ENCODE results near the gene GALE. TPM values are rescaled to one million over a fixed set of nuclear protein-coding genes. Genes with fewer than 3 reads are reported as not detected.

Gene GALE
- total RNA-seq, 2 donors from 2014 or later = 26.8 to 30.7 TPM

DNA sequence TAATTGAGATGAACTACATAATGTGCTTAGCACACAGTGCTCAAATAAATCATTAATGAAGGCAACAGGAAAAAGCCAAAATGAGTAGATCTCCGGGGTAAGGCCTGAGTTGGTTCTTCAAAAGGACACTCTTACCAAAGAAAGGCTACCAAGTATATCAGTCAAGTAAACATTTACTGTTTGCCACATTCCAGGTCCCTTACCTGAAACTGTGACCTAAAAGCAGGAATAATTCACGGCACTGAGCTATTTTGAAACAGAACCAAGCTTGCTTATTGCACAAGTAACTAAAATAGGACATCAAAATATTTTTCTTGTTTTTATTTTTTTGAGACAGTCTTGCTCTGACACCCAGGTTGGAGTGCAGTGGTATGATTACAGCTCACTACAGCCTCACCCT is 24.3 kb downstream of the GALE start:
- H3K27ac Mint-ChIP-seq = no peak overlapping the region

DNA sequence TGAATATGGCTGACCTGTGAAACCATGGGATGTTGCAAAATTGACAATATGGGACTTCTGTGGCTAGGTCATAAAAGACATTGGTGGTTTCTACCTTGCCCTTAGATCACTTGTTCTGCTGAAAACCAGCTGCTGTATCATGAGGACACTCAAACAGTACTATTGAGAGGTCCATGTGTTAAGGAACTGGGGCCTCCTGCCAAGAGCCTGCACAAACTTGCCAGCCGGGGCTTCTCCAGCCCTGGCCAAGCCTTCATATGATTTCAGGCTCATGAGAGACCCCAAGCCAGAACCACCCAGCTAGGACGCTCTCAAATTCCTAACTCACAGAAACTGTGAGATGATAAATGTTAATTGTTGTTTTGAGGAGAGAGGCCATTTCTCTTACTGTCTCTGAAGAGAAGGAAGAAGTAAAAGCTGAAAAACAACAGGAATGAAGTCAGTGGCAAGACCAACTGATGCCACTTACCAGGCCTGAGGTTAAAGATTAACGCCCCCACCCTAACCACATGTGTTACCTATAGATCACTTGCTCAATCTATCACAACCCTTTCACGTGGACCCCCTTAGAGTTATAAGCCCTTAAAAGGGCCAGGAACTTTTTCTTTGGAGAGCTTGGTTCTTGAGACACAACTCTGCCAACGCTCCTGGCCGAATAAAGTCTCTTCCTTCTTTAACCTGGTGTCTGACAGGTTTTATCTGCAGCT is 26.2 kb downstream of the GALE start:
- H3K36me3 Mint-ChIP-seq (ENCODE audit: insufficient read depth in 2 of 2) = no peaks in the 10 kb centered on the region
- no peak overlapping the region for H3K4me3 Mint-ChIP-seq
- H3K27me3 Mint-ChIP-seq (ENCODE audit: low read depth) = no peaks in the 10 kb centered on the region
- H3K9me3 Mint-ChIP-seq = no peaks in the 10 kb centered on the region
- ATAC-seq (replicated peaks in 1 of 2) (no peak), DNase-seq (no peak)
- H3K4me1 Mint-ChIP-seq (ENCODE audit: low read depth) = peaks cover 44% of the 10 kb centered on the region
- no peak overlapping the region for H3K27ac Mint-ChIP-seq

More for the DNA sequence above, 24.3 kb downstream of the GALE start:
- Mint-ChIP-seq H3K27me3 (ENCODE audit: low read depth) (no peaks in the 10 kb centered on the region), H3K36me3 (ENCODE audit: insufficient read depth in 2 of 2) (no peaks in the 10 kb centered on the region), H3K4me3 (peak overlapping the region in 1 of 2 donors; percentile 83), H3K4me1 (ENCODE audit: low read depth) (peaks cover 55% of the 10 kb centered on the region), H3K9me3 (no peaks in the 10 kb centered on the region)
- ATAC-seq (replicated peaks in 1 of 2) (no peak), DNase-seq (no peak)

DNA sequence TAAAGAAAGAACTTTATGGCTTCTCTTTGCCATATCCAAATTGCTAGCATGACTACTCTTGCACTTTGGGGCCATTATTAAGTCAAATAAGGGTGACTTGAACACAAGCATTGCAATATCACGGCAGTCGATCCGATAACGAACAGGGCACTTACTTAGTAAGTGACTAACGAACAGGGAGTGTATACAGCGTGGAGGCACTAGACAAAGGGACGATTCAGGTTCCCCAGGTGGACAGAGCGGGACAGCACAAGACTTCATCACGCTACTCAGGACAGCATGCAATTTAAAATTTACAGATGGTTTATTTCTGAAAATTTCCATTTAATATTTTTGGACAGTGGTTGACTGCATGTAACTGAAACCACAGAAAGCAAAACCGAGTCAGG is 27.7 kb downstream of the GALE start:
- H3K27ac Mint-ChIP-seq = no peak overlapping the region
- ATAC-seq (replicated peaks in 1 of 2) (no peak), DNase-seq (no peak)
- no peaks in the 10 kb centered on the region for H3K9me3 Mint-ChIP-seq
- H3K27me3 Mint-ChIP-seq (ENCODE audit: low read depth) = no peaks in the 10 kb centered on the region
- no peak overlapping the region for H3K4me3 Mint-ChIP-seq
- no peaks in the 10 kb centered on the region for H3K36me3 Mint-ChIP-seq (ENCODE audit: insufficient read depth in 2 of 2)
- peaks cover 42% of the 10 kb centered on the region for H3K4me1 Mint-ChIP-seq (ENCODE audit: low read depth)

DNA sequence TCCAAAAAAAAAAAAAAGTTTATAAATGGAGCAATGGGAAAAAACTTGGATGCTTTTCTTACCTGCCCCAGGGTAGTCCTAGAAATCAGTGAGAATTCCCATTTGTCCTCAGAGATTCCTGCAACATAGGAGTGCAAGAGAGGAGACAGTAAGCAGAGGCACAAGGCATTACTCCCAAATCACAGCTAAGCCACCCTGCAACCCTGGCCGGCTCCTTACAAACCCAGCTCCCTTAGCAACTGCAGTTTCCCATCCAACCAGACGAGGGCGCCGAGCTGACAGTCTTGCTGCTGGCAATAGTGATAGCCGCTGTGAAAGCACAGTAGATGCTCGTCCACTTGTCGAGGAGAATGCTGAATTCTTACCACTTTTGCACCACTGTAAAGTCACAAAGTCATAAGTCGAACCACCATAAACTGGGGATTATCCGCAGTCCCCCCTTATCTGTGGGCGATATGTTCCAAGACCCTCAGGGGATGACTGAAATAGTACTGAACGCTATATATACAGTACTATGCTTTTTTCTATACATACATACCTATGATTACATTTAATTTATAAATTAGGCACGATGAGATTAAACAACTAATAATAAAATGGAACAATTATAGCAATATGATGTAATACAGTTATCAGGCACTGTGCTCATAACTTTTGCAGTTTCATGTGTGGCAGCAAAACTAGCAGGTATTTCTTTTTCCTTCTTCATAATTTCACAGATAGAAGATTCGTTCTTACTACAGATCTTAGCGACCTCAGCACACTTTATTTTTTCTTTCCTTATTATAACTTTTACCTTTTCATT is 28.3 kb downstream of the GALE start:
- Mint-ChIP-seq H3K27me3 (ENCODE audit: low read depth) (no peaks in the 10 kb centered on the region), H3K9me3 (no peaks in the 10 kb centered on the region), H3K4me3 (no peak overlapping the region), H3K27ac (no peak overlapping the region), H3K36me3 (ENCODE audit: insufficient read depth in 2 of 2) (no peaks in the 10 kb centered on the region), H3K4me1 (ENCODE audit: low read depth) (peaks cover 37% of the 10 kb centered on the region)
- DNase-seq = peak; percentile 88 to 89
- peak; percentile 96 for ATAC-seq (replicated peaks in 1 of 2)

DNA sequence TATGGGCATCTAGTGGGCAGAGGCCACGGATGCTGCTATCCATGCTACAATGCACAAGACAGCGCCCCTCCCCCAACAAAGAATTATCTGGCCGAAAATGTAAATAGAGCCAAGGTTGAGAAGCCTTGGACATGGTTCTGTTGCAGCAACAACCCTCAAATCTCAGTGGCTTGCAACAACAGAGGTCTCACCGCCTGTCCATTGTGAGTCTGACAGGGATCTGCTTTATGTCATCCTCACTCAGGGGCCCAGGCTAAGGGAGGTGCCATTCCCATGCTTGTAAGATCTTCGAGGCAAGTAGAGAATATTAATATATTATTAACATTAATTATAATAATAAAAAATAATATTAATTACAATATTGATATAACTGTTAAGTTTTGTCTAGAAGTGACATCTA is 31.8 kb downstream of the GALE start:
- H3K9me3 Mint-ChIP-seq = no peaks in the 10 kb centered on the region
- no peaks in the 10 kb centered on the region for H3K27me3 Mint-ChIP-seq (ENCODE audit: low read depth)
- H3K4me3 Mint-ChIP-seq = no peak overlapping the region
- ATAC-seq (replicated peaks in 1 of 2) = no peak
- DNase-seq = no peak
- peaks cover 7% of the 10 kb centered on the region for H3K4me1 Mint-ChIP-seq (ENCODE audit: low read depth)
- H3K36me3 Mint-ChIP-seq (ENCODE audit: insufficient read depth in 2 of 2) = peaks cover 0 to 4% of the 10 kb centered on the region in 2 donors
- no peak overlapping the region for H3K27ac Mint-ChIP-seq

DNA sequence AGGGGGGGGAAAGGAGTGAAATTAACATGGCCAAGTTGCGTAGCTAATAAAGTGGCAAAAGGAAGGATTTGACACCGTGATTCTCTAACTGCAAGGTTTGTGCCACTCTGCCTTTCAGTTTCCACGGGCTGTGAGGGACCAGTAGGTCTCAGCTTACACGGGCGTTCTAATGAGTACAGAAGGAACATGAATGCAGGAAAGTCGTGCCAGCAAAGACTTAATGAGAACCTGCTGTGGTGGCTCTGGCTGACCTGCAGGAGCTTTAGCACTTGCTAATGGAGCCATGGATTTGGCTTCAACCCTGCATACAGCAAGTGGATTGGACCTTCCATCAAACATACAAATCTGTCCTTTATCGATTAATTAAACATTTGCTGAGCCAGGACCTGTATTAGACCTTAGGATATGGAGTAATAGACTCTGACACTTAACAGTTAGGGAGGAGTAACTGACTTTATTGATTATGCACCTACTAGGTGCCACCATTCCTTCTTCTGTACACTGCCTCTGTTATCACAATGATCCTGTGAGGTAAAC is 37.4 kb downstream of the GALE start:
- Mint-ChIP-seq H3K27ac (no peak overlapping the region), H3K36me3 (ENCODE audit: insufficient read depth in 2 of 2) (peaks cover 3 to 17% of the 10 kb centered on the region in 2 donors), H3K4me3 (no peak overlapping the region)

DNA sequence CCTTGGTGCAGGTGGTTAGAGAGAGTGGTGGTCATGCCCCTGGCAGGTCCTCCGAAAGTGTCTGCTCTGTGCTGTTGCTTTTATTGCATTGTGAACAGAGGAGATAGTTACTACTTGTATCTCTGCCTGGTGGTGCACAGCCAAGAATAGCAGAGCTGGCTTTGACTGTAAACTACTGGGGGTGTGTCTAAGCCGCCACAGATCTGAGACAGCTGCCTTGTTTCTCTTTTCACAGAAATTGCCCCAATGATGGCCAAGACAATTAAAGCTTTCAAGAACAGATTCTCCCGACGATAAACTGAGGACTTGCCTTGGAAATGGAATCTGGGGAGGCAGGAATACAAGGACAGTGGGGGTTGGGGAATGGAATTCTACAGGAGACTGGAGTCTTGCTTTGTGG is 41.3 kb downstream of the GALE start:
- Mint-ChIP-seq H3K4me3 (no peak overlapping the region), H3K27me3 (ENCODE audit: low read depth) (no peaks in the 10 kb centered on the region), H3K9me3 (no peaks in the 10 kb centered on the region), H3K4me1 (ENCODE audit: low read depth) (peaks cover 5% of the 10 kb centered on the region), H3K36me3 (ENCODE audit: insufficient read depth in 2 of 2) (peaks cover 5 to 28% of the 10 kb centered on the region in 2 donors), H3K27ac (no peak overlapping the region)
- DNase-seq (no peak), ATAC-seq (replicated peaks in 1 of 2) (no peak)

More for the DNA sequence above, 37.4 kb downstream of the GALE start:
- no peak for ATAC-seq (replicated peaks in 1 of 2)
- no peak for DNase-seq
- Mint-ChIP-seq H3K9me3 (no peaks in the 10 kb centered on the region), H3K4me1 (ENCODE audit: low read depth) (peaks cover 5% of the 10 kb centered on the region), H3K27me3 (ENCODE audit: low read depth) (no peaks in the 10 kb centered on the region)

DNA sequence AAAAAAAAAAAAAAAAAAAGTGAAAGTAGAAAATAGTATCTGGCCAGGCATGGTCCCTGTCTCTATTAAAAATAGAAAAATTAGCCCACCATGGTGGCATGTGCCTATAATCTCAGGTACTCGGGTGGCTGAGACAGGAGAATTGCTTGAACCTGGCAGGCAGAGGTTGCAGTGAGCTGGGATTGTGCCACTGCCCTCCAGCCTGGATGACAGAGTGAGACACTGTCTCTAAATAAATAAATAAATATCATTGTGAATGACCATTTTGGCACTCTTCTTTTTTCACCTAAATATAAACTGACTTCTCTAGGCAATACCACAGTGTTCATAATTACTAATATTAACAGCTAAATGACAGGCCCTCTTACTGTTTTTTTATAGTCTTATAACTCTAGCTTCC is 42.7 kb downstream of the GALE start:
- no peaks in the 10 kb centered on the region for H3K27me3 Mint-ChIP-seq (ENCODE audit: low read depth)
- no peak for DNase-seq
- H3K27ac Mint-ChIP-seq = no peak overlapping the region
- no peak for ATAC-seq (replicated peaks in 1 of 2)
- H3K36me3 Mint-ChIP-seq (ENCODE audit: insufficient read depth in 2 of 2) = peaks cover 7 to 32% of the 10 kb centered on the region in 2 donors
- H3K9me3 Mint-ChIP-seq = no peaks in the 10 kb centered on the region
- H3K4me3 Mint-ChIP-seq = no peak overlapping the region
- H3K4me1 Mint-ChIP-seq (ENCODE audit: low read depth) = peaks cover 5% of the 10 kb centered on the region

DNA sequence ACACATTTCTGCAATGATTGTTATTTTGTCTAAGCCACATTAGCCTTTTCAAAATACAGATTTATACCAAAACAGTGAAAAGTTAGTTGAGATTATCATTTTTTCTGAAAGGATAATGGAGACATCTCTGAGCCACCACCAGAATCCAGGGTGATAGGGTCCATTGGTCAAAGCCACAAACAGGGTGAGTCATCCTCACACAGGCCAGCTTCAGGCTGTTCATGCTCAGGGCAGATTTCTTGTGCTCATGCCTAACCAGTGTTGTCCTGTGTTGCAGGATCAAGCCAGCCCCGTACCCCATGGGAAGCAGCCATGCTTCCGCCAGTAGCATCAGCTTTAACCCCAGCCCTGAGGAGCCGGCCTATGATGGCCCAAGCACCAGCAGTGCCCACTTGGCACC is 43.9 kb downstream of the GALE start:
- Mint-ChIP-seq H3K9me3 (no peaks in the 10 kb centered on the region), H3K4me1 (ENCODE audit: low read depth) (peaks cover 5% of the 10 kb centered on the region), H3K27ac (no peak overlapping the region), H3K4me3 (no peak overlapping the region), H3K36me3 (ENCODE audit: insufficient read depth in 2 of 2) (peaks cover 7 to 30% of the 10 kb centered on the region in 2 donors), H3K27me3 (ENCODE audit: low read depth) (no peaks in the 10 kb centered on the region)
- ATAC-seq (replicated peaks in 1 of 2) (peak in 1 of 2 donors; percentile 24), DNase-seq (no peak)

DNA sequence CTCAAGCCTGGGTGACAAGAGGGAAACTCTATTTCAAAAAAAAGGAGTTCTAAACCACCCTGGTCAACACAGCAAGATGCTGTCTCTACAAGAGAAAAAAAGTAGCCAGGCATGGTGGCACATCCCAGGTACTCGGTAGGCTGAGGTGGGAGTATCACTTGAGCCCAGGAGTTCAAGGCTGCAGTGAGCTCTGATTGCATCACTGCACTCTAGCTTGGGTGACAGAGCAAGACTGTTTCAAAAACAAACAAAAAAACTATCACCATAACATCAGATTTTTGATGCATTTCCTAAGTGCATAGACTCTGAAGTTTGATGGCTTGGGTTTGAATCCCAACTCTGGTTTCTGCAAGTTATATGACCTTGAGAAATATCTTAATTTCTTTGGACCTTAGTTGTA is 47.6 kb downstream of the GALE start:
- peaks cover 13 to 35% of the 10 kb centered on the region in 2 donors for H3K36me3 Mint-ChIP-seq (ENCODE audit: insufficient read depth in 2 of 2)
- no peak for ATAC-seq (replicated peaks in 1 of 2)
- no peak overlapping the region for H3K27ac Mint-ChIP-seq
- peaks cover 12% of the 10 kb centered on the region for H3K4me1 Mint-ChIP-seq (ENCODE audit: low read depth)
- no peak overlapping the region for H3K4me3 Mint-ChIP-seq
- H3K27me3 Mint-ChIP-seq (ENCODE audit: low read depth) = no peaks in the 10 kb centered on the region
- H3K9me3 Mint-ChIP-seq = no peaks in the 10 kb centered on the region
- no peak for DNase-seq

DNA sequence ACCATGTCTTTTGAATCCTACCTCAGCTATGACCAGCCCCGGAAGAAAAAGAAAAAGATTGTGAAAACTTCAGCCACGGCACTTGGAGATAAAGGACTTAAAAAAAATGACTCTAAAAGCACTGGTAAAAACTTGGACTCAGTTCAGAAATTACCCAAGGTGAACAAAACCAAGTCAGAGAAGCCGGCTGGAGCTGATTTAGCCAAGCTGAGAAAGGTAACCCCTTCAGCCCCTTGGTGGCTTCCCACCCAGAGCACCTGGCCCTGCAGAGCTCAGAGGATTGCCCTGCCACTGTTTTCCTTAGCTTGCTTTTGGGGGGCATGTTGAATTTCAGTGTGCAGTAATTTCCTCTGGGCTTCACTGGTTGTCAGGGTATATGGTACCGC is 48.7 kb downstream of the GALE start:
- DNase-seq (no peak), ATAC-seq (replicated peaks in 1 of 2) (no peak)
- H3K4me1 Mint-ChIP-seq (ENCODE audit: low read depth) = peaks cover 23% of the 10 kb centered on the region
- no peaks in the 10 kb centered on the region for H3K9me3 Mint-ChIP-seq
- no peaks in the 10 kb centered on the region for H3K27me3 Mint-ChIP-seq (ENCODE audit: low read depth)
- peak overlapping the region; percentile 69 for H3K27ac Mint-ChIP-seq
- peaks cover 13 to 38% of the 10 kb centered on the region in 2 donors for H3K36me3 Mint-ChIP-seq (ENCODE audit: insufficient read depth in 2 of 2)
- H3K4me3 Mint-ChIP-seq = no peak overlapping the region

DNA sequence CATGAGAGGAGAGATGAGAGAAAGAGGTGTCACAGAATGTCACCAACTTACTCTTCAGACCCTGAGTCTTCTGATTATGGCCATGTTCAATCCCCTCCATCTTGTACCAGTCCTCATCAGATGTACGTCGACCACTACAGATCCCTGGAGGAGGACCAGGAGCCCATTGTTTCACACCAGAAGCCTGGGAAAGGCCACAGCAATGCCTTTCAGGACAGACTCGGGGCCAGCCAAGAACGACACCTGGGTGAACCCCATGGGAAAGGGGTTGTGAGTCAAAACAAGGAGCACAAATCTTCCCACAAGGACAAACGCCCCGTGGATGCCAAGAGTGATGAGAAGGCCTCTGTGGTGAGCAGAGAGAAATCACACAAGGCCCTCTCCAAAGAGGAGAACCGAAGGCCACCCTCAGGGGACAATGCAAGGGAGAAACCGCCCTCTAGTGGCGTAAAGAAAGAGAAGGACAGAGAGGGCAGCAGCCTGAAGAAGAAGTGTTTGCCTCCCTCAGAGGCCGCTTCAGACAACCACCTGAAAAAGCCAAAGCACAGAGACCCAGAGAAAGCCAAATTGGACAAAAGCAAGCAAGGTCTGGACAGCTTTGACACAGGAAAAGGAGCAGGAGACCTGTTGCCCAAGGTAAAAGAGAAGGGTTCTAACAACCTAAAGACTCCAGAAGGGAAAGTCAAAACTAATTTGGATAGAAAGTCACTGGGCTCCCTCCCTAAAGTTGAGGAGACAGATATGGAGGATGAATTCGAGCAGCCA is 49.3 kb downstream of the GALE start:
- peak; percentile 62 to 64 for ATAC-seq (replicated peaks in 1 of 2)

DNA sequence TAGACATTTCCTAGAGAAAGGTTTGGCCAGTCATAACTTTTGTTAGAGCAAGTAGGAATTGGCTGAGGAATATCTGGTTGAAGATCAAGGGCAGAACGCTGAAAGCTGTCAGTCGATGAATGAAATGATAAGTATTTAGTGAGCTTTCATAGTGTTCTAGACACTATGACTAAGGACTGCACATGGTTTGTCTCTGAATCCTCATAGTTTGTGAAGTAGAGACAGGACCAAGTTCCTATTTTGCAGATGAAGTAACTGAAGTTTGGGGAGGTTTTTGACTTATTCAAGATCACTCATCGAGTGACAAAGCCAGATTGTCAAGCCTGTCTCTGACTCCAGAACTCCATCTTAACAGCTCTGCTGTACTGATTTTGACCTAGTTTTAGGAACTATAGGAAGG is 52.5 kb downstream of the GALE start:
- ATAC-seq (replicated peaks in 1 of 2) (no peak), DNase-seq (no peak)
- Mint-ChIP-seq H3K27ac (peak overlapping the region; percentile 64), H3K9me3 (no peaks in the 10 kb centered on the region), H3K4me1 (ENCODE audit: low read depth) (peaks cover 48% of the 10 kb centered on the region), H3K4me3 (no peak overlapping the region), H3K36me3 (ENCODE audit: insufficient read depth in 2 of 2) (peaks cover 8 to 27% of the 10 kb centered on the region in 2 donors), H3K27me3 (ENCODE audit: low read depth) (no peaks in the 10 kb centered on the region)

More for the DNA sequence above, 49.3 kb downstream of the GALE start:
- no peaks in the 10 kb centered on the region for H3K9me3 Mint-ChIP-seq
- H3K27ac Mint-ChIP-seq = peak overlapping the region; percentile 85
- DNase-seq = peak; percentile 40 to 50
- peaks cover 27% of the 10 kb centered on the region for H3K4me1 Mint-ChIP-seq (ENCODE audit: low read depth)
- H3K4me3 Mint-ChIP-seq = no peak overlapping the region
- H3K27me3 Mint-ChIP-seq (ENCODE audit: low read depth) = no peaks in the 10 kb centered on the region
- peaks cover 13 to 38% of the 10 kb centered on the region in 2 donors for H3K36me3 Mint-ChIP-seq (ENCODE audit: insufficient read depth in 2 of 2)

Measured in activated T-cell treated with anti-CD3 and anti-CD28 coated beads, Interleukin-2, amount 50 U/mL, for 72 hours (primary cell).